ENCODE data around the gene LHFPL5.

DNA sequence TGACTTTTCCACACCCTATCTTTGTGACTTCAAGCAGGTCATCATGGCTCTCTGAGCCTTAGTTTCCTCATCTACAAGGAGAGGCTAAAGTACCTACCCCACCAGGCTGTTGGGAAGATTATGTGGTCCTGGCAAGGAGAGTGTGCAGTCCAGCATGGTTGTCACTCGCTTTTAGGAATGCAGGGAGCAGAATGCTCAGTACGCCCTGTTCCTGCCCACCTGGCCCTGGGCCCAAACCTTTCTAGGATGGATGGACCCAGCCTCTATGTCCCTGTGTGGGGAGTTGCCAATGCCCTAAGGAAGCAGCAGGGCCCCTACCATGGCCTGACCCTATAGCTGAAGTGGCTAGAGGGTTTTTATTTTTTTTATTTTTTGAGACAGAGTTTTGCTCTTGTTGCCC, 26.7 kb upstream of the LHFPL5 start:
- TF ChIP-seq POLR2A (IDR thresholded peaks at IDR 0.05), result no peak
- TF ChIP-seq CTCF (IDR thresholded peaks at IDR 0.05), result no peak

All from uterus (tissue), 2 donors.